ENCODE results near the gene CGB2.
A peak's percentile ranks its signal among the peaks of the same experiment; 100 is the strongest.

The CGB2 gene

GRCh38 chr19:49006905-49007304 is 24.8 kb upstream of the CGB2 start:
- no peak for ATAC-seq (ENCODE audit: low read depth)
- H3K36me3 ChIP-seq (ENCODE audit: low read depth): peaks cover 81% of the 10 kb centered on the region
- H3K27ac ChIP-seq (ENCODE audit: poor library complexity, severe bottlenecking): no peak overlapping the region
- no peak for TF ChIP-seq CTCF (IDR thresholded peaks at IDR 0.05; ENCODE audit: poor library complexity, severe bottlenecking)
- H3K4me1 ChIP-seq (ENCODE audit: insufficient read depth, poor library complexity, severe bottlenecking): no peaks in the 10 kb centered on the region
- H3K27me3 ChIP-seq (ENCODE audit: insufficient read depth, poor library complexity, severe bottlenecking): no peaks in the 10 kb centered on the region
- DNase-seq (ENCODE audit: low spot score): no peak
- no peak overlapping the region for H3K4me3 ChIP-seq (ENCODE audit: severe bottlenecking)
- no peaks in the 10 kb centered on the region for H3K9me3 ChIP-seq (ENCODE audit: severe bottlenecking)

- no peak overlapping the region for H3K27ac ChIP-seq (ENCODE audit: poor library complexity, severe bottlenecking)
- H3K4me1 ChIP-seq (ENCODE audit: insufficient read depth, poor library complexity, severe bottlenecking): no peaks in the 10 kb centered on the region
- no peaks in the 10 kb centered on the region for H3K27me3 ChIP-seq (ENCODE audit: insufficient read depth, poor library complexity, severe bottlenecking)
- no peak overlapping the region for H3K4me3 ChIP-seq (ENCODE audit: severe bottlenecking)
- H3K36me3 ChIP-seq (ENCODE audit: low read depth): peaks cover 67% of the 10 kb centered on the region
- ATAC-seq (ENCODE audit: low read depth) (no peak), DNase-seq (ENCODE audit: low spot score) (no peak)
- no peak for TF ChIP-seq CTCF (IDR thresholded peaks at IDR 0.05; ENCODE audit: poor library complexity, severe bottlenecking)
- H3K9me3 ChIP-seq (ENCODE audit: severe bottlenecking): no peaks in the 10 kb centered on the region
Observed at GRCh38 chr19:49009828-49010227, 21.9 kb upstream of the CGB2 start.

GRCh38 chr19:49010453-49010852 is 21.2 kb upstream of the CGB2 start:
- DNase-seq (ENCODE audit: low spot score) (no peak), ATAC-seq (ENCODE audit: low read depth) (no peak)
- no peak overlapping the region for H3K4me3 ChIP-seq (ENCODE audit: severe bottlenecking)
- no peaks in the 10 kb centered on the region for H3K9me3 ChIP-seq (ENCODE audit: severe bottlenecking)
- H3K36me3 ChIP-seq (ENCODE audit: low read depth): peaks cover 67% of the 10 kb centered on the region
- no peak overlapping the region for H3K27ac ChIP-seq (ENCODE audit: poor library complexity, severe bottlenecking)
- no peaks in the 10 kb centered on the region for H3K4me1 ChIP-seq (ENCODE audit: insufficient read depth, poor library complexity, severe bottlenecking)
- TF ChIP-seq CTCF (IDR thresholded peaks at IDR 0.05; ENCODE audit: poor library complexity, severe bottlenecking): no peak
- no peaks in the 10 kb centered on the region for H3K27me3 ChIP-seq (ENCODE audit: insufficient read depth, poor library complexity, severe bottlenecking)

GRCh38 chr19:49011194-49011593 is 20.5 kb upstream of the CGB2 start:
- no peak for TF ChIP-seq CTCF (IDR thresholded peaks at IDR 0.05; ENCODE audit: poor library complexity, severe bottlenecking)

GRCh38 chr19:49014123-49014869 is 17.4 kb upstream of the CGB2 start:
- TF ChIP-seq CTCF (IDR thresholded peaks at IDR 0.05; ENCODE audit: poor library complexity, severe bottlenecking): no peak
- H3K27ac ChIP-seq (ENCODE audit: poor library complexity, severe bottlenecking): no peak overlapping the region
- no peaks in the 10 kb centered on the region for H3K9me3 ChIP-seq (ENCODE audit: severe bottlenecking)
- no peak for ATAC-seq (ENCODE audit: low read depth)
- no peak overlapping the region for H3K4me3 ChIP-seq (ENCODE audit: severe bottlenecking)
- H3K36me3 ChIP-seq (ENCODE audit: low read depth): peaks cover 38% of the 10 kb centered on the region
- H3K27me3 ChIP-seq (ENCODE audit: insufficient read depth, poor library complexity, severe bottlenecking): no peaks in the 10 kb centered on the region
- no peaks in the 10 kb centered on the region for H3K4me1 ChIP-seq (ENCODE audit: insufficient read depth, poor library complexity, severe bottlenecking)
- peak; percentile 56 for DNase-seq (ENCODE audit: low spot score)

More at GRCh38 chr19:49011194-49011593, 20.5 kb upstream of the CGB2 start:
- no peaks in the 10 kb centered on the region for H3K27me3 ChIP-seq (ENCODE audit: insufficient read depth, poor library complexity, severe bottlenecking)
- no peak overlapping the region for H3K27ac ChIP-seq (ENCODE audit: poor library complexity, severe bottlenecking)
- no peaks in the 10 kb centered on the region for H3K4me1 ChIP-seq (ENCODE audit: insufficient read depth, poor library complexity, severe bottlenecking)
- H3K9me3 ChIP-seq (ENCODE audit: severe bottlenecking): no peaks in the 10 kb centered on the region
- no peak for ATAC-seq (ENCODE audit: low read depth)
- H3K4me3 ChIP-seq (ENCODE audit: severe bottlenecking): no peak overlapping the region
- peaks cover 63% of the 10 kb centered on the region for H3K36me3 ChIP-seq (ENCODE audit: low read depth)
- DNase-seq (ENCODE audit: low spot score): no peak
